Measurements from ENCODE around the gene BMPR1A. TPM values are rescaled to one million over a fixed set of nuclear protein-coding genes. Genes with fewer than 3 reads are reported as not detected.

BMPR1A gene
- total RNA-seq, 1 experiment from 2014 or later, result 94.3 TPM

- CTCF ChIA-PET, result interaction anchor here (0.5 kb wide), 1 partner anchor 12 kb away, joined by 4 read pairs; no protein-coding TSS in a partner anchor
- no peaks in the 10 kb centered on the region for H3K9me3 ChIP-seq (ENCODE audit: control insufficient read depth, insufficient read depth, low read depth, low read length)
- ATAC-seq, result no peak
- H3K4me3 ChIP-seq (ENCODE audit: low read depth in 2 of 2, low read length in 2 of 2), result no peak overlapping the region
- in situ Hi-C loops (cut with HindIII; ENCODE audit: low pct_unique_long_range_greater_than_20kb, low sequenced_read_pairs) (no loop called here), intact Hi-C loops (cut with micrococcal nuclease; ENCODE audit: unreplicated experiment) (no loop called here)
- POLR2A ChIA-PET, result interaction anchor here (0.7 kb wide), 1 partner anchor 56 kb away, joined by 6 read pairs; no protein-coding TSS in a partner anchor
- no peaks in the 10 kb centered on the region for H3K27me3 ChIP-seq (ENCODE audit: control insufficient read depth, insufficient read depth, low read length)
- H3K4me1 ChIP-seq (ENCODE audit: control insufficient read depth, insufficient read depth, low read length), result peaks cover 3% of the 10 kb centered on the region; the same call in 1 of the 2 replicates
- no peak for DNase-seq (ENCODE audit: low read depth, low spot score)
- TF ChIP-seq REST (IDR thresholded peaks at IDR 0.05; ENCODE audit: insufficient read depth in 1 of 2, low read depth in 2 of 2, low read length in 1 of 2) (no peak), TCF7L2 (IDR thresholded peaks at IDR 0.05; ENCODE audit: low read depth, low read length) (no peak), POLR2AphosphoS5 (IDR thresholded peaks at IDR 0.05; ENCODE audit: low read depth, low read length) (no peak)
- no TSS peak for BruUV-seq (replicated peaks)
- no peaks in the 10 kb centered on the region for H3K36me3 ChIP-seq (ENCODE audit: control insufficient read depth, insufficient read depth, low read length)
- no peak overlapping the region for H3K27ac ChIP-seq (ENCODE audit: low read length)
Observed at GRCh38 chr10:86803156-86803555, 46.7 kb downstream of the BMPR1A start.

GRCh38 chr10:86804805-86805204 is 48.4 kb downstream of the BMPR1A start:
- CTCF ChIA-PET, result interaction anchor here (0.6 kb wide), 1 partner anchor 17 kb away, joined by 5 read pairs; no protein-coding TSS in a partner anchor
- H3K27ac ChIP-seq (ENCODE audit: low read length), result no peak overlapping the region
- H3K4me1 ChIP-seq (ENCODE audit: control insufficient read depth, insufficient read depth, low read length), result no peaks in the 10 kb centered on the region
- no peaks in the 10 kb centered on the region for H3K36me3 ChIP-seq (ENCODE audit: control insufficient read depth, insufficient read depth, low read length)
- no peaks in the 10 kb centered on the region for H3K9me3 ChIP-seq (ENCODE audit: control insufficient read depth, insufficient read depth, low read depth, low read length)
- DNase-seq (ENCODE audit: low read depth, low spot score) (no peak), ATAC-seq (no peak)
- intact Hi-C loops (cut with micrococcal nuclease; ENCODE audit: unreplicated experiment), result no loop called here
- TF ChIP-seq REST (IDR thresholded peaks at IDR 0.05; ENCODE audit: insufficient read depth in 1 of 2, low read depth in 2 of 2, low read length in 1 of 2) (no peak), SIN3A (IDR thresholded peaks at IDR 0.05; ENCODE audit: borderline replicate concordance, insufficient read depth, low read depth, low read length) (no peak), CTCF (IDR thresholded peaks at IDR 0.05) (no peak), TCF7L2 (IDR thresholded peaks at IDR 0.05; ENCODE audit: low read depth, low read length) (no peak), POLR2AphosphoS5 (IDR thresholded peaks at IDR 0.05; ENCODE audit: low read depth, low read length) (no peak)
- no TSS peak for BruUV-seq (replicated peaks)
- POLR2A ChIA-PET, result interaction anchor here (0.6 kb wide), 1 partner anchor 22 kb away, joined by 7 read pairs; no protein-coding TSS in a partner anchor
- in situ Hi-C loops (cut with HindIII; ENCODE audit: low pct_unique_long_range_greater_than_20kb, low sequenced_read_pairs), result no loop called here
- no peak overlapping the region for H3K4me3 ChIP-seq (ENCODE audit: low read depth in 2 of 2, low read length in 2 of 2)
- no peaks in the 10 kb centered on the region for H3K27me3 ChIP-seq (ENCODE audit: control insufficient read depth, insufficient read depth, low read length)

Data from Panc1 (cell line).